ENCODE data around the gene SLC16A2.

DNA sequence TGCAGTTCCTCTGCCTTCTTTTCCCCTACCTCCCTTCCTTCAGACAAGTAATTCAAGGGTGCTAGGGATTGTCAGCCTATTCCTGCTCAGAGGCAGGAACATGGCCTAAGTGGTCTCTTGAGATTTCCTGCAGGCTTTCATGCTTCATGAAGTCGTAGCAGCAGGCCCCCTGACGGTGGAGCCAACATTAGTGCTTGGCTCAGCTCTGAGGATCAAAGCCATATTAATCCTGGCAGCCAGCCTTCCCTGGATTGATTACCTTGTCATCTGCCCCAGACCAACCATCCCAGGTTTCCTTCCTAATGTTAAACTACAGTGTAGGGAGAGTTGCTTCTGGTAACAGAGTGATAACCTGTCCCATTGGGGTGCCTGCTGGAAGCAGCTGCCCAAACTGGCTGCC lies 84.1 kb downstream of the SLC16A2 start:
- TF ChIP-seq, protein P1, sequence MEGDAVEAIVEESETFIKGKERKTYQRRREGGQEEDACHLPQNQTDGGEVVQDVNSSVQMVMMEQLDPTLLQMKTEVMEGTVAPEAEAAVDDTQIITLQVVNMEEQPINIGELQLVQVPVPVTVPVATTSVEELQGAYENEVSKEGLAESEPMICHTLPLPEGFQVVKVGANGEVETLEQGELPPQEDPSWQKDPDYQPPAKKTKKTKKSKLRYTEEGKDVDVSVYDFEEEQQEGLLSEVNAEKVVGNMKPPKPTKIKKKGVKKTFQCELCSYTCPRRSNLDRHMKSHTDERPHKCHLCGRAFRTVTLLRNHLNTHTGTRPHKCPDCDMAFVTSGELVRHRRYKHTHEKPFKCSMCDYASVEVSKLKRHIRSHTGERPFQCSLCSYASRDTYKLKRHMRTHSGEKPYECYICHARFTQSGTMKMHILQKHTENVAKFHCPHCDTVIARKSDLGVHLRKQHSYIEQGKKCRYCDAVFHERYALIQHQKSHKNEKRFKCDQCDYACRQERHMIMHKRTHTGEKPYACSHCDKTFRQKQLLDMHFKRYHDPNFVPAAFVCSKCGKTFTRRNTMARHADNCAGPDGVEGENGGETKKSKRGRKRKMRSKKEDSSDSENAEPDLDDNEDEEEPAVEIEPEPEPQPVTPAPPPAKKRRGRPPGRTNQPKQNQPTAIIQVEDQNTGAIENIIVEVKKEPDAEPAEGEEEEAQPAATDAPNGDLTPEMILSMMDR (IDR thresholded peaks at IDR 0.05), result no peak
- no peak for TF ChIP-seq POLR2A (IDR thresholded peaks at IDR 0.05)

Data from right lobe of liver (tissue), 4 donors.